HepG2 (cell line): ENCODE data around the gene TRRAP. TPM values are rescaled to one million over a fixed set of nuclear protein-coding genes. Genes with fewer than 3 reads are reported as not detected.
"Not testable (repeated sequence)": the region's sequence is repeated elsewhere in the genome, so short reads cannot be mapped to it uniquely, and the experiment has no call there.

Source experiments
- ATAC-seq: fragments of 200-7000 bp; cut with Tn5 transposase; 3 replicates; pipeline ENCODE4 v1.9.1; 2020; ENCODE audit warnings: mild to moderate bottlenecking, moderate library complexity
- BruUV-seq: library from RNA; stranded (reverse); fragments of 400-500 nt; replicated peaks from 2 replicates; lab custom pipeline; 2021; lab: Mats Ljungman, UMichigan
- CTCF ChIA-PET: fragments of 300-600 bp; formaldehyde crosslinking; extraction: SDS; loops from one replicate; lab custom pipeline; 2021; ENCODE audit warnings: low total read pairs, inconsistent platforms, low intra/inter-chr PET ratio; lab: Yijun Ruan, JAX
- POLR2A ChIA-PET: fragments of 350-600 bp; sonication (Branson Sonifier 250); formaldehyde crosslinking; loops from one replicate; lab custom pipeline; 2020; ENCODE audit warnings: antibody characterized with exemption, inconsistent platforms; lab: Yijun Ruan, JAX
- DNase-seq: peaks from one replicate; pipeline ENCODE4 v3.0.0-alpha.2; 2015; ENCODE audit warnings: low spot score
- FAIRE-seq: peaks from 3 replicates; lab custom pipeline; 2011; peaks lifted over from hg19 to GRCh38; lab: Jason Lieb, UNC
- H2AFZ ChIP-seq: one replicate; pipeline ENCODE4 v1.6.1; 2011; ENCODE audit warnings: low read length, inconsistent platforms
- H3K27ac ChIP-seq: fragments of 300-600 bp; 3 replicates; pipeline ENCODE4 v1.8.0; 2011; ENCODE audit warnings: mixed run types, mild to moderate bottlenecking, mixed read lengths, low read length, inconsistent platforms; ENCODE audit not compliant: insufficient read depth; ENCODE audit errors: extremely low read length
- H3K27me3 ChIP-seq, 2 experiments: fragments of 200-600 bp in 1 of 2; 2 replicates in 1 of 2; 3 replicates in 1 of 2; pipeline versions ENCODE4 v1.6.0 to v1.8.0; 2011; ENCODE audit warnings: low read length in 2 of 2, mild to moderate bottlenecking in 2 of 2, moderate library complexity in 2 of 2, inconsistent platforms in 1 of 2; ENCODE audit not compliant: insufficient read depth in 2 of 2, control insufficient read depth in 1 of 2
- H3K36me3 ChIP-seq, 2 experiments: fragments of 200-600 bp in 1 of 2; replicated peaks in 1 of 2; 2 replicates in 1 of 2; 3 replicates in 1 of 2; pipeline versions ENCODE4 v1.5.1 to v1.8.0; 2011; ENCODE audit warnings: low read length in 2 of 2, inconsistent platforms in 1 of 2; ENCODE audit not compliant: insufficient read depth in 2 of 2, control insufficient read depth in 1 of 2
- H3K4me1 ChIP-seq: 2 replicates; pipeline ENCODE4 v1.5.1; 2012; ENCODE audit warnings: low read length, inconsistent platforms; ENCODE audit not compliant: insufficient read depth
- H3K4me2 ChIP-seq: 2 replicates; pipeline ENCODE4 v1.6.0; 2011; ENCODE audit warnings: low read depth, low read length, inconsistent platforms
- H3K4me3 ChIP-seq, 3 experiments: fragments of 200-600 bp in 1 of 3; sonication (generic), shearing (Covaris generic) in 1 of 3; replicated peaks in 1 of 3; 2 replicates each; pipeline ENCODE4 v1.5.1; 2011 to 2016; ENCODE audit warnings: low read length in 3 of 3, inconsistent platforms in 2 of 3, low read depth in 2 of 3, mild to moderate bottlenecking in 2 of 3, control low read depth in 1 of 3, mixed read lengths in 1 of 3; ENCODE audit not compliant: insufficient read depth in 1 of 3
- H3K79me2 ChIP-seq: one replicate; pipeline ENCODE4 v1.6.1; 2011; ENCODE audit warnings: low read length, inconsistent platforms; ENCODE audit not compliant: insufficient read depth
- H3K9ac ChIP-seq: 2 replicates; pipeline ENCODE4 v1.6.0; 2011; ENCODE audit warnings: mild to moderate bottlenecking, low read depth, low read length, inconsistent platforms; ENCODE audit not compliant: insufficient read depth
- H3K9me3 ChIP-seq: 2 replicates; pipeline ENCODE4 v1.5.1; 2012; ENCODE audit warnings: mild to moderate bottlenecking, low read length
- H4K20me1 ChIP-seq: 2 replicates; pipeline ENCODE4 v1.6.0; 2011; ENCODE audit warnings: inconsistent platforms, mild to moderate bottlenecking, low read length, moderate library complexity; ENCODE audit not compliant: insufficient read depth
- ZNF121 ChIP-seq: sonication (generic); formaldehyde crosslinking; IDR thresholded peaks from 2 replicates; pipeline ENCODE4 v1.5.0; 2020; ENCODE audit warnings: mild to moderate bottlenecking, missing genetic modification reagents
- WGBS: methylation state at CpG from one replicate; pipeline ENCODE4 v1.1.6; 2017; ENCODE audit warnings: low lambda C conversion rate; 5-methylcytosine and 5-hydroxymethylcytosine counted together
- in situ Hi-C: cut with HindIII; loops from 2 replicates; pipeline ENCODE4 v1.10.0; 2017; ENCODE audit warnings: low pct_unique_long_range_greater_than_20kb; ENCODE audit not compliant: extremely low pct_ligation_motif_present
- intact Hi-C: fragments of 100-400 bp; cut with micrococcal nuclease; formaldehyde crosslinking; loops from one replicate; pipeline ENCODE4 v1.10.0; 2022; ENCODE audit not compliant: unreplicated experiment
- polyA plus RNA-seq, 8 experiments: library from polyadenylated mRNA; depleted of rRNA in 3 of 8; stranded (reverse) in 7 of 8; unstranded in 1 of 8; fragments of >200 nt; fragmentation: Illumina TruSeq in 4 of 8; extraction: Trizol in 4 of 8; gene quantifications; 2 replicates each; pipeline versions ENCODE4 v1.2.1 to v1.2.3, GENCODE V29; 2011 to 2016; ENCODE audit warnings: low read depth in 4 of 8, missing spikeins in 1 of 8, mixed read lengths in 1 of 8; ENCODE audit not compliant: insufficient read depth in 1 of 8
- total RNA-seq, 5 experiments: library from RNA; depleted of rRNA; stranded (reverse); fragments of >200 nt; fragmentation: Illumina TruSeq; extraction: Trizol; gene quantifications; 2 replicates each; pipeline ENCODE4 v1.2.3, GENCODE V29; 2016; ENCODE audit warnings: low read depth in 1 of 5

TRRAP gene
- total and polyA plus RNA-seq, 2 of the 13 experiments (the other 11 are each of a cell fraction or from before 2014, with no cell fraction given), result 8.6 to 10.5 TPM

DNA sequence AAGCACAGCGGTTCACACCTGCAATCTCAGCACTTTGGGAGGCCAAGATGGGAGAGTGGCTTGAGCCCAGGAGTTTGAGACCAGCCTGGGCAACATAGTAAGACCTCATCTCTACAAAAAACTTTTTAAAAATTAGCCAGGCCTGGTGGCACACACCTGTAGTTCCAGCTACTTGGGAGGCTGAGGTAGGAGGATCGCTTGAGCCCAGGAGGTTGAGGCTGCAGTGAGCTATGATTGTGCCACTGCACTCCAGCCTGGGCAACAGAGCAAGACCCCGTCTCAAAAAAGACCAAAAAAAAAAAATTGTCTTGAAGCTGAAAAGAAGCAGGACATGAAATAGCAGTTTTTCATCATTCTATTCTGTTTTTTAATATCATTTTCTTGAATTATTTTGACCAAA, 166.5 kb downstream of the TRRAP start:
- H3K27me3 ChIP-seq, BruUV-seq, H3K4me2 ChIP-seq, H3K9me3 ChIP-seq, H3K4me3 ChIP-seq, H2AFZ ChIP-seq, FAIRE-seq, H3K9ac ChIP-seq, ATAC-seq, H4K20me1 ChIP-seq, H3K27ac ChIP-seq, CTCF ChIA-PET, DNase-seq, H3K79me2 ChIP-seq, POLR2A ChIA-PET: not testable (repeated sequence)
- Histone ChIP-seq H3K4me1 (peaks cover 26% of the 10 kb centered on the region), H3K36me3 (peaks cover 13 to 61% of the 10 kb centered on the region in 2 experiments)
- in situ Hi-C loops, result loop anchor here (5.0 kb wide), 3 partner anchors 97 to 267 kb away; partner anchors contain the start of gene SMURF1
- WGBS, result 91% methylated on average over 3 of the region's 3 CpGs
- intact Hi-C loops, result loop anchor here (5.0 kb wide), 2 partner anchors 97 to 167 kb away; partner anchors contain the start of gene SMURF1
- peak; percentile 69; the same call in 1 of the 2 replicates for TF ChIP-seq ZNF121 (CRISPR knock-in tag)

DNA sequence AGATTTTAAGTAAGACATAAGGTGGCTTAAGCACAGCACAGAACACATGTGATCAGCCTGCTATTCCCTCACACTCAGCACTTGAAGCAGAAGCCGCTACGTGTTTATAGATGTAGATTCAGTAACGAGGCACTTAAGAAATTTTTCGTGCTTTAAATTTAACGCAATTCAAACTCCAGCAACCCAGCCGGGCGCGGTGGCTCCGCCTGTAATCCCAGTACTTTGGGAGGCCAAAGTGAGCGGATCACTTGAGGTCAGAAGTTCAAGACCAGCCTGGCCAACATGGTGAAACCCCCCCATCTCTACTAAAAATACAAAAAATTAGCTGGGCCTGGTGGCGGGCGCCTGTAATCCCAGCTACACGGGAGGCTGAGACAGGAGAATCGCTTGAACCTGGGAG, 167.9 kb downstream of the TRRAP start:
- H3K4me1 ChIP-seq, result peaks cover 32% of the 10 kb centered on the region
- H3K27ac ChIP-seq, H3K9me3 ChIP-seq, H2AFZ ChIP-seq, H3K9ac ChIP-seq, ATAC-seq, in situ Hi-C loops, H3K4me3 ChIP-seq, H3K4me2 ChIP-seq, BruUV-seq, DNase-seq, POLR2A ChIA-PET, FAIRE-seq, intact Hi-C loops, H3K79me2 ChIP-seq, H4K20me1 ChIP-seq, CTCF ChIA-PET, H3K27me3 ChIP-seq: not testable (repeated sequence)
- H3K36me3 ChIP-seq, result peaks cover 7 to 56% of the 10 kb centered on the region in 2 experiments
- 93% methylated on average over 14 of the region's 14 CpGs for WGBS
